ENCODE results near the gene PIR. TPM values are rescaled to one million over a fixed set of nuclear protein-coding genes. Genes with fewer than 3 reads are reported as not detected.

The PIR gene
- total and polyA plus RNA-seq, 2 donors (not counting 3 experiments of a cell fraction or from before 2014, with no cell fraction given) = 89.0 to 108 TPM

DNA sequence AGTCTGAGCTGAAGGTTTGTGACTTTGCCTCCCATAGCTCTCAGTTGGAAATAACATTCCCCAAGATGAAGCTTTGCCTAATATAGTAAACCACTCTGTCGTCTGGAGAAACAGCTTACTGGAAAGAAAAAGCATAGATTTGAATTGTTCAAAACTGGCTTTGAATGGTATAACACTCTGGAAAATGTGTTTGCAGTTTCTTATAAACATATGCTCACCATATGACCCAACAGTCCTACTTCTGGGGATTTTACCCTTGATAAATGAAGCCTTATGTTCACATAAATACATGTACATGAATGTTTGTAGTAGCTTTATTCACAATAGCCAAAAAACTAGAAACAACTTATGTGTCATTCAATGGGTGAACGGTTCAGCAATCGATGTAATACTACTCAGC lies 119.2 kb downstream of the PIR start:
- Histone ChIP-seq H3K27me3 (ENCODE audit: control insufficient read depth in 2 of 2, insufficient read depth in 2 of 2, low read length in 2 of 2) (no peaks in the 10 kb centered on the region), H4K20me1 (replicated peaks; ENCODE audit: control insufficient read depth, extremely low read depth, insufficient read depth, low read length) (no peaks in the 10 kb centered on the region), H3K9me3 (replicated peaks; ENCODE audit: control insufficient read depth, insufficient read depth, low read length) (no peaks in the 10 kb centered on the region), H2AFZ (ENCODE audit: low read depth, low read length) (no peak overlapping the region), H3K4me2 (ENCODE audit: insufficient read depth, low read length) (no peak overlapping the region), H3K27ac (ENCODE audit: insufficient read depth, low read depth, low read length) (no peak overlapping the region), H3K9ac (replicated peaks; ENCODE audit: extremely low read depth, insufficient read depth, low read length) (no peak overlapping the region), H3K79me2 (ENCODE audit: control insufficient read depth, insufficient read depth, low read length) (no peaks in the 10 kb centered on the region), H3K4me3 (replicated peaks in 1 of 3; ENCODE audit: insufficient read depth in 1 of 3, low read depth in 1 of 3, low read length in 3 of 3) (no peak overlapping the region), H3K9me1 (replicated peaks; ENCODE audit: control insufficient read depth, extremely low read depth, insufficient read depth, low read length) (no peaks in the 10 kb centered on the region), H3K36me3 (ENCODE audit: control insufficient read depth in 2 of 2, extremely low read depth in 1 of 2, insufficient read depth in 2 of 2, low read length in 2 of 2) (no peaks in the 10 kb centered on the region), H3K4me1 (ENCODE audit: control insufficient read depth, extremely low read depth, insufficient read depth, low read length) (no peaks in the 10 kb centered on the region)
- intact Hi-C loops (cut with micrococcal nuclease) (no loop called here), dilution Hi-C loops (cut with MboI; ENCODE audit: extremely low pct_ligation_motif_present, low sequenced_read_pairs) (no loop called here)
- POLR2A ChIA-PET = no interaction called here
- CTCF ChIA-PET = no interaction called here
- no peak for DNase-seq (ENCODE audit: low read depth, low spot score)
- BruUV-seq (replicated peaks) = no TSS peak
- FAIRE-seq = no peak
- TF ChIP-seq JUN (IDR thresholded peaks at IDR 0.05; ENCODE audit: borderline replicate concordance, insufficient read depth, insufficient read length, low read depth) (no peak), POLR2A (IDR thresholded peaks at IDR 0.05; ENCODE audit: low read depth, low read length) (no peak), FOS (IDR thresholded peaks at IDR 0.05; ENCODE audit: borderline replicate concordance, insufficient read depth, low read length) (no peak)

DNA sequence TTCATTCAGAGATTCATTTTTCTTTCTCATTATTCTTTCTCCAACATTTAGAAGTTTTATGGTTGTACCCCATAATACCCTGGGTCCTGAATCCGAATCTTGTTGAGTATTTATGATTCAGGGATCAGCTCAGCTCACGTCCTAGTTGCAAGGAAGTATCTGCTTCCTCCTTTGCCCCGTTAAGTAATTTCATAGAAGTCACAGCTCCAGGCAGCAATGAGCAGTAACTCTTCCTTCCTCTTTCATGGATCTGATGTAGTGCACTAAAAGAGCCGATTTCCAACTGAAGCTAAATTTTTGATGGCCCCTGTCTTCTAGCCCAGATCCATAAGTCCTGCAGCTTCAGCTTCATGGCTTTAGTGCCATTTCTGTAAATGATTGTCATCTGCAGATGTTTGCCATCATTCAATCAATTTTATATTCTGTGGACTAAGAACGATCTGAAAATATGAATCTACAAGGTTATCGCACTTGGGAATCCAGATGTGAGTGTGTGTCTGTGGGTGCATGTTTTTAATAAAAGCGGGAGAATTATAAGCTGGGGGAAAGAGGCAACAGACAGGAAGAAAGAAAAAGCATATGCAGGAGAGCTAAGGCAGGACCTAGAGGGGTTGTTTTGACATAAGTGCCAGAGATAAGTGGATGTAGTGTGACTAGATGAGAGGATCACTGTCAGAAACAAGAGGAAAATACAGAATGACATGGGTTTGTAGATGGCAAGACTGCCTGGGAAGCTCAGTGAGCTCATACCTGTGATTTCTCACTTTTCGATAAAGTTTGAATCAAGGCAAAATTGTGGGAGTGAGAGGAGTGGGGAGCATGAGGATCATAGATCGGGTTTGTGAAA lies 126.4 kb downstream of the PIR start:
- Histone ChIP-seq H3K4me1 (ENCODE audit: control insufficient read depth, extremely low read depth, insufficient read depth, low read length) (no peaks in the 10 kb centered on the region), H3K79me2 (ENCODE audit: control insufficient read depth, insufficient read depth, low read length) (no peaks in the 10 kb centered on the region), H3K27me3 (ENCODE audit: control insufficient read depth in 2 of 2, insufficient read depth in 2 of 2, low read length in 2 of 2) (no peaks in the 10 kb centered on the region), H3K9ac (replicated peaks; ENCODE audit: extremely low read depth, insufficient read depth, low read length) (no peak overlapping the region), H4K20me1 (replicated peaks; ENCODE audit: control insufficient read depth, extremely low read depth, insufficient read depth, low read length) (no peaks in the 10 kb centered on the region), H3K36me3 (ENCODE audit: control insufficient read depth in 2 of 2, extremely low read depth in 1 of 2, insufficient read depth in 2 of 2, low read length in 2 of 2) (no peaks in the 10 kb centered on the region), H3K4me2 (ENCODE audit: insufficient read depth, low read length) (no peak overlapping the region), H3K9me3 (replicated peaks; ENCODE audit: control insufficient read depth, insufficient read depth, low read length) (no peaks in the 10 kb centered on the region), H2AFZ (ENCODE audit: low read depth, low read length) (no peak overlapping the region), H3K9me1 (replicated peaks; ENCODE audit: control insufficient read depth, extremely low read depth, insufficient read depth, low read length) (no peaks in the 10 kb centered on the region), H3K27ac (ENCODE audit: insufficient read depth, low read depth, low read length) (no peak overlapping the region), H3K4me3 (replicated peaks in 1 of 3; ENCODE audit: insufficient read depth in 1 of 3, low read depth in 1 of 3, low read length in 3 of 3) (no peak overlapping the region)
- dilution Hi-C loops (cut with MboI; ENCODE audit: extremely low pct_ligation_motif_present, low sequenced_read_pairs) (no loop called here), intact Hi-C loops (cut with micrococcal nuclease) (no loop called here)
- ChIA-PET POLR2A (no interaction called here), CTCF (interaction anchor here (0.8 kb wide), 1 partner anchor 10 kb away, joined by 3 read pairs; no protein-coding TSS in a partner anchor)
- no TSS peak for BruUV-seq (replicated peaks)
- TF ChIP-seq, protein P1, sequence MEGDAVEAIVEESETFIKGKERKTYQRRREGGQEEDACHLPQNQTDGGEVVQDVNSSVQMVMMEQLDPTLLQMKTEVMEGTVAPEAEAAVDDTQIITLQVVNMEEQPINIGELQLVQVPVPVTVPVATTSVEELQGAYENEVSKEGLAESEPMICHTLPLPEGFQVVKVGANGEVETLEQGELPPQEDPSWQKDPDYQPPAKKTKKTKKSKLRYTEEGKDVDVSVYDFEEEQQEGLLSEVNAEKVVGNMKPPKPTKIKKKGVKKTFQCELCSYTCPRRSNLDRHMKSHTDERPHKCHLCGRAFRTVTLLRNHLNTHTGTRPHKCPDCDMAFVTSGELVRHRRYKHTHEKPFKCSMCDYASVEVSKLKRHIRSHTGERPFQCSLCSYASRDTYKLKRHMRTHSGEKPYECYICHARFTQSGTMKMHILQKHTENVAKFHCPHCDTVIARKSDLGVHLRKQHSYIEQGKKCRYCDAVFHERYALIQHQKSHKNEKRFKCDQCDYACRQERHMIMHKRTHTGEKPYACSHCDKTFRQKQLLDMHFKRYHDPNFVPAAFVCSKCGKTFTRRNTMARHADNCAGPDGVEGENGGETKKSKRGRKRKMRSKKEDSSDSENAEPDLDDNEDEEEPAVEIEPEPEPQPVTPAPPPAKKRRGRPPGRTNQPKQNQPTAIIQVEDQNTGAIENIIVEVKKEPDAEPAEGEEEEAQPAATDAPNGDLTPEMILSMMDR (IDR thresholded peaks at IDR 0.05; ENCODE audit: extremely low read depth in 1 of 2, insufficient read depth in 1 of 2, low read depth in 1 of 2, low read length in 2 of 2) = no peak
- TF ChIP-seq EZH2 (IDR thresholded peaks at IDR 0.05; ENCODE audit: borderline replicate concordance, low read depth, low read length, severe bottlenecking) (no peak), FOS (IDR thresholded peaks at IDR 0.05; ENCODE audit: borderline replicate concordance, insufficient read depth, low read length) (no peak), POLR2AphosphoS5 (IDR thresholded peaks at IDR 0.05; ENCODE audit: insufficient read depth, low read depth, low read length) (no peak), MYC (IDR thresholded peaks at IDR 0.05; ENCODE audit: low read depth, low read length) (no peak), JUN (IDR thresholded peaks at IDR 0.05; ENCODE audit: borderline replicate concordance, insufficient read depth, insufficient read length, low read depth) (no peak), POLR2A (IDR thresholded peaks at IDR 0.05; ENCODE audit: low read depth, low read length) (no peak), GATA2 (IDR thresholded peaks at IDR 0.05; ENCODE audit: insufficient read depth, insufficient read length, low read depth, low read length) (no peak)
- TF ChIP-seq, protein P2, sequence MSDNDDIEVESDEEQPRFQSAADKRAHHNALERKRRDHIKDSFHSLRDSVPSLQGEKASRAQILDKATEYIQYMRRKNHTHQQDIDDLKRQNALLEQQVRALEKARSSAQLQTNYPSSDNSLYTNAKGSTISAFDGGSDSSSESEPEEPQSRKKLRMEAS (IDR thresholded peaks at IDR 0.05; ENCODE audit: insufficient read depth, insufficient read length) = no peak
- FAIRE-seq (no peak), DNase-seq (ENCODE audit: low read depth, low spot score) (no peak)
